SK-N-SH (cell line): ENCODE data around the gene GSK3A. TPM values are rescaled to one million over a fixed set of nuclear protein-coding genes. Genes with fewer than 3 reads are reported as not detected.

ENCODE experiments used
- CTCF ChIA-PET: fragments of 300-600, 350-600 bp; formaldehyde crosslinking; extraction: SDS; loops from one replicate; lab custom pipeline; 2021; lab: Yijun Ruan, JAX
- POLR2A ChIA-PET: fragments of 350-600 bp; sonication (Branson Sonifier 250); formaldehyde crosslinking; extraction: SDS; loops from one replicate; lab custom pipeline; 2020; ENCODE audit warnings: antibody characterized with exemption, inconsistent platforms; lab: Yijun Ruan, JAX
- DNase-seq: peaks from one replicate; pipeline ENCODE4 v3.0.0; 2012
- H2AFZ ChIP-seq: fragments of 200-600 bp; sonication (generic); 2 replicates; pipeline ENCODE4 v1.8.1; 2016; ENCODE audit warnings: antibody characterized with exemption, mild to moderate bottlenecking, low read depth
- H3F3A ChIP-seq: fragments of 200-600 bp; sonication (generic); replicated peaks from 2 replicates; pipeline ENCODE3; 2016; ENCODE audit warnings: antibody characterized with exemption, mild to moderate bottlenecking; ENCODE audit not compliant: insufficient read depth
- H3K27ac ChIP-seq, 2 experiments: fragments of 200-500 bp in 1 of 2; fragments of 200-600 bp in 1 of 2; sonication (Bioruptor generic) in 1 of 2; sonication (generic), shearing (Covaris generic) in 1 of 2; 2 replicates each; pipeline versions ENCODE4 v1.5.1 to v1.6.1; 2014 to 2016; ENCODE audit warnings: low read depth in 2 of 2, inconsistent platforms in 1 of 2, low read length in 1 of 2, mild to moderate bottlenecking in 1 of 2, mixed read lengths in 1 of 2
- H3K27me3 ChIP-seq: fragments of 200-600 bp; sonication (generic), shearing (Covaris generic); 2 replicates; pipeline ENCODE4 v1.6.1; 2016; ENCODE audit warnings: mixed run types; ENCODE audit not compliant: insufficient read depth
- H3K36me3 ChIP-seq, 2 experiments: fragments of 200-500 bp in 1 of 2; fragments of 200-600 bp in 1 of 2; sonication (Bioruptor generic) in 1 of 2; sonication (generic) in 1 of 2; replicated peaks in 1 of 2; 2 replicates each; pipeline versions ENCODE3 to v1.5.1; 2014 to 2016; ENCODE audit warnings: low read length in 1 of 2, mild to moderate bottlenecking in 1 of 2; ENCODE audit not compliant: insufficient read depth in 2 of 2, control insufficient read depth in 1 of 2
- H3K4me1 ChIP-seq, 2 experiments: fragments of 200-500 bp in 1 of 2; fragments of 200-600 bp in 1 of 2; sonication (Bioruptor generic) in 1 of 2; sonication (generic), shearing (Covaris generic) in 1 of 2; 2 replicates each; pipeline versions ENCODE4 v1.5.1 to v1.6.1; 2014 to 2016; ENCODE audit warnings: low read depth in 1 of 2, low read length in 1 of 2, mixed run types in 1 of 2; ENCODE audit not compliant: insufficient read depth in 2 of 2, control insufficient read depth in 1 of 2
- H3K4me2 ChIP-seq: fragments of 200-600 bp; sonication (generic), shearing (Covaris generic); 2 replicates; pipeline ENCODE4 v1.6.1; 2017; ENCODE audit warnings: mixed run types
- H3K4me3 ChIP-seq, 2 experiments: fragments of 200-500 bp in 1 of 2; fragments of 200-600 bp in 1 of 2; sonication (Bioruptor generic) in 1 of 2; sonication (generic), shearing (Covaris generic) in 1 of 2; 2 replicates each; pipeline versions ENCODE4 v1.5.1 to v1.8.1; 2014 to 2016; ENCODE audit warnings: low read depth in 2 of 2, inconsistent platforms in 1 of 2, low read length in 1 of 2, mild to moderate bottlenecking in 1 of 2, mixed read lengths in 1 of 2, moderate library complexity in 1 of 2
- H3K79me2 ChIP-seq: fragments of 200-600 bp; sonication (generic); 2 replicates; pipeline ENCODE4 v1.8.1; 2017; ENCODE audit warnings: mild to moderate bottlenecking; ENCODE audit not compliant: insufficient read depth
- H3K9ac ChIP-seq: fragments of 200-600 bp; sonication (generic); 2 replicates; pipeline ENCODE4 v1.6.1; 2017; ENCODE audit warnings: mixed run types
- H3K9me2 ChIP-seq: fragments of 200-600 bp; sonication (generic); 2 replicates; pipeline ENCODE4 v1.6.1; 2017; ENCODE audit warnings: mixed run types
- H3K9me3 ChIP-seq: fragments of 200-600 bp; sonication (generic); 2 replicates; pipeline ENCODE4 v1.6.1; 2017; ENCODE audit warnings: mixed run types, mild to moderate bottlenecking, moderate library complexity
- H4K20me1 ChIP-seq: fragments of 200-600 bp; sonication (generic); 2 replicates; pipeline ENCODE4 v1.6.1; 2017; ENCODE audit warnings: mild to moderate bottlenecking, mixed run types; ENCODE audit not compliant: insufficient read depth
- CHD2 ChIP-seq: fragments of 150-350 bp; IDR thresholded peaks from 2 replicates; pipeline ENCODE4 v1.6.1; 2018; ENCODE audit warnings: low read length; ENCODE audit not compliant: partially characterized antibody
- EP300 ChIP-seq, 2 experiments: IDR thresholded peaks; 2 replicates each; pipeline versions ENCODE4 v1.4.0 to v1.6.1; 2012; ENCODE audit warnings: borderline replicate concordance in 1 of 2, low read depth in 1 of 2, low read length in 1 of 2
- EZH2phosphoT487 ChIP-seq: fragments of 200-600 bp; sonication (generic); IDR thresholded peaks from 2 replicates; pipeline ENCODE4 v1.6.1; 2017; ENCODE audit warnings: low read depth, mixed run types, mild to moderate bottlenecking, antibody characterized with exemption, moderate library complexity, borderline replicate concordance
- FOSL2 ChIP-seq: IDR thresholded peaks from 2 replicates; pipeline ENCODE4 v1.4.0; 2012; ENCODE audit warnings: low read depth, mild to moderate bottlenecking, moderate library complexity, borderline replicate concordance
- FOXJ3 ChIP-seq: sonication (generic); formaldehyde crosslinking; IDR thresholded peaks from 2 replicates; pipeline ENCODE4 v1.5.1; 2020; ENCODE audit warnings: mild to moderate bottlenecking, missing genetic modification reagents
- FOXM1 ChIP-seq: IDR thresholded peaks from 2 replicates; pipeline ENCODE4 v1.4.0; 2012; ENCODE audit warnings: low read depth, mild to moderate bottlenecking
- GABPA ChIP-seq: IDR thresholded peaks from 2 replicates; pipeline ENCODE4 v1.4.0; 2012; ENCODE audit warnings: low read depth, mild to moderate bottlenecking
- GATA2 ChIP-seq: sonication (generic); formaldehyde crosslinking; IDR thresholded peaks from 2 replicates; pipeline ENCODE4 v1.5.0; 2020; ENCODE audit warnings: mild to moderate bottlenecking, missing genetic modification reagents
- MEF2A ChIP-seq: IDR thresholded peaks from 2 replicates; pipeline ENCODE4 v1.4.0; 2012; ENCODE audit warnings: low read depth, borderline replicate concordance
- NRF1 ChIP-seq: IDR thresholded peaks from 2 replicates; pipeline ENCODE4 v1.6.1; 2012; ENCODE audit warnings: low read depth, mild to moderate bottlenecking, low read length
- RCOR1 ChIP-seq: fragments of 150-350 bp; IDR thresholded peaks from 2 replicates; pipeline ENCODE4 v1.6.1; 2017; ENCODE audit warnings: antibody characterized with exemption, low read length
- REST ChIP-seq: IDR thresholded peaks from 2 replicates; pipeline ENCODE4 v1.6.1; 2012; ENCODE audit warnings: mild to moderate bottlenecking, low read depth, low read length, moderate library complexity
- RXRA ChIP-seq: IDR thresholded peaks from 2 replicates; pipeline ENCODE4 v1.4.0; 2012; ENCODE audit warnings: low read depth, mild to moderate bottlenecking, borderline replicate concordance
- SMC3 ChIP-seq: IDR thresholded peaks from 2 replicates; pipeline ENCODE4 v1.6.1; 2012; ENCODE audit warnings: low read depth, low read length, improper control_type of control experiment
- TAF1 ChIP-seq: IDR thresholded peaks from 2 replicates; pipeline ENCODE4 v1.6.1; 2012; ENCODE audit warnings: low read depth, mild to moderate bottlenecking, low read length, moderate library complexity, borderline replicate concordance
- TCF12 ChIP-seq: IDR thresholded peaks from 2 replicates; pipeline ENCODE4 v1.4.0; 2012
- TEAD4 ChIP-seq: IDR thresholded peaks from 2 replicates; pipeline ENCODE4 v1.4.0; 2012; ENCODE audit warnings: mild to moderate bottlenecking, borderline replicate concordance; ENCODE audit not compliant: insufficient read depth
- USF2 ChIP-seq: fragments of 150-350 bp; IDR thresholded peaks from 2 replicates; pipeline ENCODE4 v1.6.1; 2017; ENCODE audit warnings: antibody characterized with exemption, low read length, low read depth, borderline replicate concordance
- YY1 ChIP-seq: IDR thresholded peaks from 2 replicates; pipeline ENCODE4 v1.4.0; 2012; ENCODE audit warnings: low read depth, mild to moderate bottlenecking
- WGBS: methylation state at CpG from one replicate; pipeline ENCODE4 v1.1.6; 2017; ENCODE audit warnings: low lambda C conversion rate; 5-methylcytosine and 5-hydroxymethylcytosine counted together
- polyA plus RNA-seq, 3 experiments: library from polyadenylated mRNA; depleted of rRNA; stranded (reverse); fragments of >200 nt; gene quantifications; 2 replicates each; pipeline ENCODE4 v1.2.3, GENCODE V29; 2012
- TF ChIP-seq, protein P1 (sequence below): IDR thresholded peaks from 2 replicates; pipeline ENCODE4 v1.4.0; 2012; ENCODE audit warnings: low read depth, borderline replicate concordance

Gene GSK3A
- polyA plus RNA-seq, 1 of the 3 experiments (the other 2 are of a cell fraction): 42.1 TPM

- no peaks in the 10 kb centered on the region for H3K9me3 ChIP-seq
- no peaks in the 10 kb centered on the region for H3K27me3 ChIP-seq
- no peaks in the 10 kb centered on the region for H3F3A ChIP-seq
- no peaks in the 10 kb centered on the region for H3K4me1 ChIP-seq
- no peak overlapping the region for H3K4me3 ChIP-seq
- TF ChIP-seq EZH2phosphoT487 (no peak), RCOR1 (no peak), CHD2 (no peak), MEF2A (no peak), YY1 (no peak), FOXM1 (no peak), GABPA (no peak), RXRA (no peak), EP300 (IDR thresholded peaks at IDR 0.05; ENCODE audit: borderline replicate concordance in 1 of 2, low read depth in 1 of 2, low read length in 1 of 2) (no peak), TCF12 (no peak), SMC3 (no peak), FOXJ3 (no peak), NRF1 (no peak), GATA2 (CRISPR knock-in tag) (no peak), FOSL2 (no peak)
- TF ChIP-seq, protein P1, sequence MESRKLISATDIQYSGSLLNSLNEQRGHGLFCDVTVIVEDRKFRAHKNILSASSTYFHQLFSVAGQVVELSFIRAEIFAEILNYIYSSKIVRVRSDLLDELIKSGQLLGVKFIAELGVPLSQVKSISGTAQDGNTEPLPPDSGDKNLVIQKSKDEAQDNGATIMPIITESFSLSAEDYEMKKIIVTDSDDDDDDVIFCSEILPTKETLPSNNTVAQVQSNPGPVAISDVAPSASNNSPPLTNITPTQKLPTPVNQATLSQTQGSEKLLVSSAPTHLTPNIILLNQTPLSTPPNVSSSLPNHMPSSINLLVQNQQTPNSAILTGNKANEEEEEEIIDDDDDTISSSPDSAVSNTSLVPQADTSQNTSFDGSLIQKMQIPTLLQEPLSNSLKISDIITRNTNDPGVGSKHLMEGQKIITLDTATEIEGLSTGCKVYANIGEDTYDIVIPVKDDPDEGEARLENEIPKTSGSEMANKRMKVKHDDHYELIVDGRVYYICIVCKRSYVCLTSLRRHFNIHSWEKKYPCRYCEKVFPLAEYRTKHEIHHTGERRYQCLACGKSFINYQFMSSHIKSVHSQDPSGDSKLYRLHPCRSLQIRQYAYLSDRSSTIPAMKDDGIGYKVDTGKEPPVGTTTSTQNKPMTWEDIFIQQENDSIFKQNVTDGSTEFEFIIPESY: no peak
- POLR2A ChIA-PET: no interaction called here
- H3K36me3 ChIP-seq: peaks cover 0 to 7% of the 10 kb centered on the region in 2 experiments
- H3K9me2 ChIP-seq: no peaks in the 10 kb centered on the region
- H3K9ac ChIP-seq: no peak overlapping the region
- H3K4me2 ChIP-seq: no peak overlapping the region
- H3K27ac ChIP-seq: no peak overlapping the region
- H3K79me2 ChIP-seq: no peaks in the 10 kb centered on the region
- no peaks in the 10 kb centered on the region for H4K20me1 ChIP-seq
- WGBS: 62% methylated on average over 3 of the region's 3 CpGs
- no peak for DNase-seq
- no peak overlapping the region for H2AFZ ChIP-seq
- CTCF ChIA-PET: interaction anchor here (1.3 kb wide), 1 partner anchor 61 kb away, joined by 6 read pairs; the partner anchor contains the start of gene POU2F2
These were observed 48.7 kb downstream of the GSK3A start for GRCh38 chr19:42193706-42194105.

- Histone ChIP-seq H3K4me1 (no peaks in the 10 kb centered on the region), H3F3A (no peaks in the 10 kb centered on the region), H3K9ac (no peak overlapping the region), H3K4me2 (no peak overlapping the region), H3K4me3 (no peak overlapping the region), H2AFZ (no peak overlapping the region), H3K79me2 (no peaks in the 10 kb centered on the region), H3K36me3 (peaks cover 0 to 4% of the 10 kb centered on the region in 2 experiments), H3K27me3 (no peaks in the 10 kb centered on the region), H4K20me1 (no peaks in the 10 kb centered on the region), H3K27ac (no peak overlapping the region), H3K9me3 (no peaks in the 10 kb centered on the region), H3K9me2 (no peaks in the 10 kb centered on the region)
- WGBS: 55% methylated on average over 1 of the region's 1 CpG
- no peak for DNase-seq
- POLR2A ChIA-PET: no interaction called here
- CTCF ChIA-PET: interaction anchor here (0.9 to 1.3 kb wide), 2 partner anchors 61 to 85 kb away, joined by 4 to 6 read pairs; partner anchors contain the start of gene POU2F2
- TF ChIP-seq FOSL2 (no peak), TAF1 (no peak), EZH2phosphoT487 (no peak), FOXM1 (no peak), TEAD4 (no peak), RCOR1 (no peak), REST (no peak), CHD2 (no peak), USF2 (no peak)
These were observed 49.1 kb downstream of the GSK3A start for GRCh38 chr19:42193294-42193693.
